ENCODE results near the gene OTOG.

Gene OTOG

GRCh38 chr11:17561526-17561925 lies 14.5 kb downstream of the OTOG start:
- no peak for DNase-seq (ENCODE audit: low spot score)

GRCh38 chr11:17563231-17563646 lies 16.2 kb downstream of the OTOG start:
- DNase-seq (ENCODE audit: low spot score), result no peak

GRCh38 chr11:17563961-17564686 lies 17.1 kb downstream of the OTOG start:
- DNase-seq (ENCODE audit: low spot score), result no peak

GRCh38 chr11:17564687-17565042 lies 17.6 kb downstream of the OTOG start:
- no peak for DNase-seq (ENCODE audit: low spot score)

GRCh38 chr11:17568944-17569343 lies 21.9 kb downstream of the OTOG start:
- no peak for DNase-seq (ENCODE audit: low spot score)

- no peak for DNase-seq (ENCODE audit: low spot score)
Observed at GRCh38 chr11:17570034-17570433, 23.0 kb downstream of the OTOG start.

GRCh38 chr11:17571431-17572358 lies 24.6 kb downstream of the OTOG start:
- DNase-seq (ENCODE audit: low spot score), result no peak

- no peak for DNase-seq (ENCODE audit: low spot score)
Observed at GRCh38 chr11:17572359-17572690, 25.3 kb downstream of the OTOG start.

- DNase-seq (ENCODE audit: low spot score), result no peak
Observed at GRCh38 chr11:17572791-17573460, 25.9 kb downstream of the OTOG start.

GRCh38 chr11:17573526-17573925 lies 26.5 kb downstream of the OTOG start:
- DNase-seq (ENCODE audit: low spot score), result no peak

GRCh38 chr11:17574141-17575091 lies 27.4 kb downstream of the OTOG start:
- no peak for DNase-seq (ENCODE audit: low spot score)

- DNase-seq (ENCODE audit: low spot score), result no peak
Observed at GRCh38 chr11:17575431-17576425, 28.7 kb downstream of the OTOG start.

- no peak for DNase-seq (ENCODE audit: low spot score)
Observed at GRCh38 chr11:17578296-17578695, 31.2 kb downstream of the OTOG start.

GRCh38 chr11:17578958-17579357 lies 31.9 kb downstream of the OTOG start:
- DNase-seq (ENCODE audit: low spot score), result no peak

GRCh38 chr11:17579451-17579850 lies 32.4 kb downstream of the OTOG start:
- no peak for DNase-seq (ENCODE audit: low spot score)

GRCh38 chr11:17580271-17580670 lies 33.2 kb downstream of the OTOG start:
- DNase-seq (ENCODE audit: low spot score), result no peak

GRCh38 chr11:17581036-17581731 lies 34.1 kb downstream of the OTOG start:
- no peak for DNase-seq (ENCODE audit: low spot score)

GRCh38 chr11:17581732-17582053 lies 34.6 kb downstream of the OTOG start:
- no peak for DNase-seq (ENCODE audit: low spot score)

- no peak for DNase-seq (ENCODE audit: low spot score)
Observed at GRCh38 chr11:17585911-17586695, 39.0 kb downstream of the OTOG start.
